ENCODE data around the gene CERS6.

The CERS6 gene

GRCh38 chr2:168740788-168741187, 284.7 kb downstream of the CERS6 start:
- TF ChIP-seq CTCF (IDR thresholded peaks at IDR 0.05; ENCODE audit: low read length, missing control alignments) = no peak
- no peak overlapping the region for H3K4me3 ChIP-seq (replicated peaks; ENCODE audit: low read depth, low read length)
- DNase-seq (ENCODE audit: low read depth) = no peak

GRCh38 chr2:168742258-168742932, 286.3 kb downstream of the CERS6 start:
- DNase-seq (ENCODE audit: low read depth) = no peak
- TF ChIP-seq CTCF (IDR thresholded peaks at IDR 0.05; ENCODE audit: low read length, missing control alignments) = no peak
- H3K4me3 ChIP-seq (replicated peaks; ENCODE audit: low read depth, low read length) = no peak overlapping the region

GRCh38 chr2:168744844-168745243, 288.8 kb downstream of the CERS6 start:
- no peak overlapping the region for H3K4me3 ChIP-seq (replicated peaks; ENCODE audit: low read depth, low read length)
- no peak for DNase-seq (ENCODE audit: low read depth)
- TF ChIP-seq CTCF (IDR thresholded peaks at IDR 0.05; ENCODE audit: low read length, missing control alignments) = no peak

GRCh38 chr2:168748461-168748860, 292.4 kb downstream of the CERS6 start:
- no peak overlapping the region for H3K4me3 ChIP-seq (replicated peaks; ENCODE audit: low read depth, low read length)
- TF ChIP-seq CTCF (IDR thresholded peaks at IDR 0.05; ENCODE audit: low read length, missing control alignments) = no peak
- DNase-seq (ENCODE audit: low read depth) = no peak

GRCh38 chr2:168749297-168749696, 293.2 kb downstream of the CERS6 start:
- no peak for TF ChIP-seq CTCF (IDR thresholded peaks at IDR 0.05; ENCODE audit: low read length, missing control alignments)
- no peak overlapping the region for H3K4me3 ChIP-seq (replicated peaks; ENCODE audit: low read depth, low read length)
- DNase-seq (ENCODE audit: low read depth) = no peak

- no peak for DNase-seq (ENCODE audit: low read depth)
- no peak for TF ChIP-seq CTCF (IDR thresholded peaks at IDR 0.05; ENCODE audit: low read length, missing control alignments)
- no peak overlapping the region for H3K4me3 ChIP-seq (replicated peaks; ENCODE audit: low read depth, low read length)
These were observed 295.1 kb downstream of the CERS6 start for GRCh38 chr2:168751104-168751740.

GRCh38 chr2:168752361-168752760, 296.3 kb downstream of the CERS6 start:
- H3K4me3 ChIP-seq (replicated peaks; ENCODE audit: low read depth, low read length) = no peak overlapping the region
- DNase-seq (ENCODE audit: low read depth) = no peak
- TF ChIP-seq CTCF (IDR thresholded peaks at IDR 0.05; ENCODE audit: low read length, missing control alignments) = no peak
